ENCODE measurements around the gene SLC39A12.

The SLC39A12 gene

GRCh38 chr10:17951868-17952371 lies at the start of gene SLC39A12:
Gene SLC39A12, plus strand, starts transcription at chr10:17951918. Its CDS starts 1,359 bp downstream, at chr10:17953277.
- TF ChIP-seq CTCF (IDR thresholded peaks at IDR 0.05; ENCODE audit: insufficient read depth, low read length, poor library complexity, severe bottlenecking) (no peak), EZH2phosphoT487 (conservative IDR thresholded peaks at IDR 0.05; ENCODE audit: low read length) (no peak)
- no peaks in the 10 kb centered on the region for H3K79me2 ChIP-seq (ENCODE audit: insufficient read depth, low read length)
- H3F3A ChIP-seq (ENCODE audit: insufficient read depth): no peaks in the 10 kb centered on the region
- no peak within 1 kb of the TSS for H3K4me2 ChIP-seq (ENCODE audit: low read depth, low read length, poor library complexity, severe bottlenecking)
- H4K20me1 ChIP-seq (ENCODE audit: low read depth, low read length): no peaks in the 10 kb centered on the region
- no peak within 1 kb of the TSS for H3K9ac ChIP-seq (ENCODE audit: low read length)
- no peaks in the 10 kb centered on the region for H3K36me3 ChIP-seq (ENCODE audit: low read length)
- H3K27ac ChIP-seq (ENCODE audit: low read depth, low read length): no peak within 1 kb of the TSS
- no peaks in the 10 kb centered on the region for H3K9me3 ChIP-seq (ENCODE audit: insufficient read depth, low read length)
- H2AFZ ChIP-seq (ENCODE audit: low read depth, low read length, severe bottlenecking): no peak within 1 kb of the TSS
- H3K27me3 ChIP-seq (ENCODE audit: low read length): no peaks in the 10 kb centered on the region
- H3K4me3 ChIP-seq (ENCODE audit: insufficient read depth, low read length, poor library complexity, severe bottlenecking): no peak within 1 kb of the TSS
- no peaks in the 10 kb centered on the region for H3K9me2 ChIP-seq (replicated peaks; ENCODE audit: insufficient read depth, low read length)

GRCh38 chr10:17904564-17904963 lies 47.2 kb upstream of the SLC39A12 start:
- Histone ChIP-seq H3K4me3 (ENCODE audit: insufficient read depth, low read length, poor library complexity, severe bottlenecking) (no peak overlapping the region), H3K9me3 (ENCODE audit: insufficient read depth, low read length) (no peaks in the 10 kb centered on the region), H3K27ac (ENCODE audit: low read depth, low read length) (no peak overlapping the region), H3K4me2 (ENCODE audit: low read depth, low read length, poor library complexity, severe bottlenecking) (peak overlapping the region; percentile 16), H3K27me3 (ENCODE audit: low read length) (no peaks in the 10 kb centered on the region), H3K36me3 (ENCODE audit: low read length) (no peaks in the 10 kb centered on the region), H3K9ac (ENCODE audit: low read length) (no peak overlapping the region), H4K20me1 (ENCODE audit: low read depth, low read length) (no peaks in the 10 kb centered on the region), H3F3A (ENCODE audit: insufficient read depth) (no peaks in the 10 kb centered on the region), H3K9me2 (replicated peaks; ENCODE audit: insufficient read depth, low read length) (no peaks in the 10 kb centered on the region), H3K79me2 (ENCODE audit: insufficient read depth, low read length) (no peaks in the 10 kb centered on the region), H2AFZ (ENCODE audit: low read depth, low read length, severe bottlenecking) (no peak overlapping the region)
- no peak for TF ChIP-seq EZH2phosphoT487 (conservative IDR thresholded peaks at IDR 0.05; ENCODE audit: low read length)

GRCh38 chr10:17905491-17905890 lies 46.2 kb upstream of the SLC39A12 start:
- Histone ChIP-seq H2AFZ (ENCODE audit: low read depth, low read length, severe bottlenecking) (no peak overlapping the region), H3K9me2 (replicated peaks; ENCODE audit: insufficient read depth, low read length) (no peaks in the 10 kb centered on the region), H3K79me2 (ENCODE audit: insufficient read depth, low read length) (no peaks in the 10 kb centered on the region), H3K27ac (ENCODE audit: low read depth, low read length) (no peak overlapping the region), H3K4me3 (ENCODE audit: insufficient read depth, low read length, poor library complexity, severe bottlenecking) (no peak overlapping the region), H3K27me3 (ENCODE audit: low read length) (no peaks in the 10 kb centered on the region), H3K9ac (ENCODE audit: low read length) (no peak overlapping the region), H3K36me3 (ENCODE audit: low read length) (no peaks in the 10 kb centered on the region), H3K9me3 (ENCODE audit: insufficient read depth, low read length) (no peaks in the 10 kb centered on the region), H3K4me2 (ENCODE audit: low read depth, low read length, poor library complexity, severe bottlenecking) (no peak overlapping the region), H3F3A (ENCODE audit: insufficient read depth) (no peaks in the 10 kb centered on the region), H4K20me1 (ENCODE audit: low read depth, low read length) (no peaks in the 10 kb centered on the region)
- TF ChIP-seq CTCF (IDR thresholded peaks at IDR 0.05; ENCODE audit: insufficient read depth, low read length, poor library complexity, severe bottlenecking) (no peak), EZH2phosphoT487 (conservative IDR thresholded peaks at IDR 0.05; ENCODE audit: low read length) (no peak)

- Histone ChIP-seq H3K27ac (ENCODE audit: low read depth, low read length) (no peak overlapping the region), H3K4me2 (ENCODE audit: low read depth, low read length, poor library complexity, severe bottlenecking) (no peak overlapping the region), H3K79me2 (ENCODE audit: insufficient read depth, low read length) (no peaks in the 10 kb centered on the region), H3K36me3 (ENCODE audit: low read length) (no peaks in the 10 kb centered on the region), H3K9ac (ENCODE audit: low read length) (no peak overlapping the region), H3K4me3 (ENCODE audit: insufficient read depth, low read length, poor library complexity, severe bottlenecking) (no peak overlapping the region), H2AFZ (ENCODE audit: low read depth, low read length, severe bottlenecking) (no peak overlapping the region), H3K9me2 (replicated peaks; ENCODE audit: insufficient read depth, low read length) (no peaks in the 10 kb centered on the region), H4K20me1 (ENCODE audit: low read depth, low read length) (no peaks in the 10 kb centered on the region), H3K9me3 (ENCODE audit: insufficient read depth, low read length) (no peaks in the 10 kb centered on the region), H3K27me3 (ENCODE audit: low read length) (no peaks in the 10 kb centered on the region), H3F3A (ENCODE audit: insufficient read depth) (no peaks in the 10 kb centered on the region)
- TF ChIP-seq CTCF (IDR thresholded peaks at IDR 0.05; ENCODE audit: insufficient read depth, low read length, poor library complexity, severe bottlenecking) (no peak), EZH2phosphoT487 (conservative IDR thresholded peaks at IDR 0.05; ENCODE audit: low read length) (no peak)
Observed at GRCh38 chr10:17906002-17906401, 45.7 kb upstream of the SLC39A12 start.

All from SU-DHL-6 (cell line).